Measurements from ENCODE around the gene ZNF213. TPM values are rescaled to one million over a fixed set of nuclear protein-coding genes. Genes with fewer than 3 reads are reported as not detected.

ZNF213 gene
- total and polyA plus RNA-seq, 2 experiments from 2014 or later: 2.9 to 10.4 TPM

GRCh38 chr16:3179651-3180050 lies 44.8 kb downstream of the ZNF213 start:
- no peak for DNase-seq (ENCODE audit: low spot score)

More at GRCh38 chr16:3179651-3180050, 44.8 kb downstream of the ZNF213 start:
- no peak overlapping the region for H3K27ac ChIP-seq (ENCODE audit: low read depth)
- no peak overlapping the region for H3K4me3 Mint-ChIP-seq
- no peak overlapping the region for H2AFZ ChIP-seq
- H3K36me3 Mint-ChIP-seq (ENCODE audit: low read depth): peaks cover 7% of the 10 kb centered on the region; the same call in 2 of the 3 replicates
- no peak for TF ChIP-seq ZNF114 (CRISPR knock-in tag; IDR thresholded peaks at IDR 0.05)
- no peak for TF ChIP-seq ZNF331 (CRISPR knock-in tag; IDR thresholded peaks at IDR 0.05; ENCODE audit: low read depth)
- TF ChIP-seq, protein P1, sequence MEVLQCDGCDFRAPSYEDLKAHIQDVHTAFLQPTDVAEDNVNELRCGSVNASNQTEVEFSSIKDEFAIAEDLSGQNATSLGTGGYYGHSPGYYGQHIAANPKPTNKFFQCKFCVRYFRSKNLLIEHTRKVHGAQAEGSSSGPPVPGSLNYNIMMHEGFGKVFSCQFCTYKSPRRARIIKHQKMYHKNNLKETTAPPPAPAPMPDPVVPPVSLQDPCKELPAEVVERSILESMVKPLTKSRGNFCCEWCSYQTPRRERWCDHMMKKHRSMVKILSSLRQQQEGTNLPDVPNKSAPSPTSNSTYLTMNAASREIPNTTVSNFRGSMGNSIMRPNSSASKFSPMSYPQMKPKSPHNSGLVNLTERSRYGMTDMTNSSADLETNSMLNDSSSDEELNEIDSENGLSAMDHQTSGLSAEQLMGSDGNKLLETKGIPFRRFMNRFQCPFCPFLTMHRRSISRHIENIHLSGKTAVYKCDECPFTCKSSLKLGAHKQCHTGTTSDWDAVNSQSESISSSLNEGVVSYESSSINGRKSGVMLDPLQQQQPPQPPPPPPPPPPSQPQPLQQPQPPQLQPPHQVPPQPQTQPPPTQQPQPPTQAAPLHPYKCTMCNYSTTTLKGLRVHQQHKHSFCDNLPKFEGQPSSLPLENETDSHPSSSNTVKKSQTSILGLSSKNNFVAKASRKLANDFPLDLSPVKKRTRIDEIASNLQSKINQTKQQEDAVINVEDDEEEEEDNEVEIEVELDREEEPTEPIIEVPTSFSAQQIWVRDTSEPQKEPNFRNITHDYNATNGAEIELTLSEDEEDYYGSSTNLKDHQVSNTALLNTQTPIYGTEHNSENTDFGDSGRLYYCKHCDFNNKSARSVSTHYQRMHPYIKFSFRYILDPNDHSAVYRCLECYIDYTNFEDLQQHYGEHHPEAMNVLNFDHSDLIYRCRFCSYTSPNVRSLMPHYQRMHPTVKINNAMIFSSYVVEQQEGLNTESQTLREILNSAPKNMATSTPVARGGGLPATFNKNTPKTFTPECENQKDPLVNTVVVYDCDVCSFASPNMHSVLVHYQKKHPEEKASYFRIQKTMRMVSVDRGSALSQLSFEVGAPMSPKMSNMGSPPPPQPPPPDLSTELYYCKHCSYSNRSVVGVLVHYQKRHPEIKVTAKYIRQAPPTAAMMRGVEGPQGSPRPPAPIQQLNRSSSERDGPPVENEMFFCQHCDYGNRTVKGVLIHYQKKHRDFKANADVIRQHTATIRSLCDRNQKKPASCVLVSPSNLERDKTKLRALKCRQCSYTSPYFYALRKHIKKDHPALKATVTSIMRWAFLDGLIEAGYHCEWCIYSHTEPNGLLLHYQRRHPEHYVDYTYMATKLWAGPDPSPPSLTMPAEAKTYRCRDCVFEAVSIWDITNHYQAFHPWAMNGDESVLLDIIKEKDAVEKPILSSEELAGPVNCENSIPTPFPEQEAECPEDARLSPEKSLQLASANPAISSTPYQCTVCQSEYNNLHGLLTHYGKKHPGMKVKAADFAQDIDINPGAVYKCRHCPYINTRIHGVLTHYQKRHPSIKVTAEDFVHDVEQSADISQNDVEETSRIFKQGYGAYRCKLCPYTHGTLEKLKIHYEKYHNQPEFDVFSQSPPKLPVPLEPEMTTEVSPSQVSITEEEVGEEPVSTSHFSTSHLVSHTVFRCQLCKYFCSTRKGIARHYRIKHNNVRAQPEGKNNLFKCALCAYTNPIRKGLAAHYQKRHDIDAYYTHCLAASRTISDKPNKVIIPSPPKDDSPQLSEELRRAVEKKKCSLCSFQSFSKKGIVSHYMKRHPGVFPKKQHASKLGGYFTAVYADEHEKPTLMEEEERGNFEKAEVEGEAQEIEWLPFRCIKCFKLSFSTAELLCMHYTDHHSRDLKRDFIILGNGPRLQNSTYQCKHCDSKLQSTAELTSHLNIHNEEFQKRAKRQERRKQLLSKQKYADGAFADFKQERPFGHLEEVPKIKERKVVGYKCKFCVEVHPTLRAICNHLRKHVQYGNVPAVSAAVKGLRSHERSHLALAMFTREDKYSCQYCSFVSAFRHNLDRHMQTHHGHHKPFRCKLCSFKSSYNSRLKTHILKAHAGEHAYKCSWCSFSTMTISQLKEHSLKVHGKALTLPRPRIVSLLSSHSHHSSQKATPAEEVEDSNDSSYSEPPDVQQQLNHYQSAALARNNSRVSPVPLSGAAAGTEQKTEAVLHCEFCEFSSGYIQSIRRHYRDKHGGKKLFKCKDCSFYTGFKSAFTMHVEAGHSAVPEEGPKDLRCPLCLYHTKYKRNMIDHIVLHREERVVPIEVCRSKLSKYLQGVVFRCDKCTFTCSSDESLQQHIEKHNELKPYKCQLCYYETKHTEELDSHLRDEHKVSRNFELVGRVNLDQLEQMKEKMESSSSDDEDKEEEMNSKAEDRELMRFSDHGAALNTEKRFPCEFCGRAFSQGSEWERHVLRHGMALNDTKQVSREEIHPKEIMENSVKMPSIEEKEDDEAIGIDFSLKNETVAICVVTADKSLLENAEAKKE (CRISPR knock-in tag; IDR thresholded peaks at IDR 0.05): no peak
- TF ChIP-seq NANOG (IDR thresholded peaks at IDR 0.05; ENCODE audit: borderline replicate concordance): no peak
- no peak for TF ChIP-seq JUNB (IDR thresholded peaks at IDR 0.05; ENCODE audit: unreplicated experiment)
- TF ChIP-seq STAT1 (IDR thresholded peaks at IDR 0.05; ENCODE audit: unreplicated experiment): no peak
- H3K27me3 ChIP-seq (ENCODE audit: insufficient read depth): peaks cover 27% of the 10 kb centered on the region
- no peaks in the 10 kb centered on the region for H3K79me2 ChIP-seq (replicated peaks; ENCODE audit: insufficient read depth)
- no peaks in the 10 kb centered on the region for H4K20me1 ChIP-seq (replicated peaks; ENCODE audit: insufficient read depth)
- H3K27me3 Mint-ChIP-seq (ENCODE audit: insufficient read depth, low read depth, poor library complexity): peaks cover 58% of the 10 kb centered on the region
- no peak overlapping the region for H3K4me2 ChIP-seq
- H3K9me2 ChIP-seq (ENCODE audit: insufficient read depth): no peaks in the 10 kb centered on the region
- H3F3A ChIP-seq (replicated peaks; ENCODE audit: low read depth): peaks cover 32% of the 10 kb centered on the region
- ATAC-seq: no peak
- no peaks in the 10 kb centered on the region for H3K36me3 ChIP-seq (ENCODE audit: insufficient read depth)
- H3K9me3 Mint-ChIP-seq: peaks cover 19% of the 10 kb centered on the region
- peaks cover 5% of the 10 kb centered on the region for H3K4me1 ChIP-seq (ENCODE audit: insufficient read depth)
- H3K4me3 ChIP-seq: no peak overlapping the region
- H3K27ac Mint-ChIP-seq: no peak overlapping the region
- H3K4me1 Mint-ChIP-seq: peaks cover 9% of the 10 kb centered on the region; the same call in 2 of the 3 replicates
